ENCODE results near the gene PRKAG1. TPM values are rescaled to one million over a fixed set of nuclear protein-coding genes. Genes with fewer than 3 reads are reported as not detected.
A peak's percentile ranks its signal among the peaks of the same experiment; 100 is the strongest.

Gene PRKAG1
- total and polyA plus RNA-seq, 7 donors, result 49.5 to 105 (median 75.1) TPM

DNA sequence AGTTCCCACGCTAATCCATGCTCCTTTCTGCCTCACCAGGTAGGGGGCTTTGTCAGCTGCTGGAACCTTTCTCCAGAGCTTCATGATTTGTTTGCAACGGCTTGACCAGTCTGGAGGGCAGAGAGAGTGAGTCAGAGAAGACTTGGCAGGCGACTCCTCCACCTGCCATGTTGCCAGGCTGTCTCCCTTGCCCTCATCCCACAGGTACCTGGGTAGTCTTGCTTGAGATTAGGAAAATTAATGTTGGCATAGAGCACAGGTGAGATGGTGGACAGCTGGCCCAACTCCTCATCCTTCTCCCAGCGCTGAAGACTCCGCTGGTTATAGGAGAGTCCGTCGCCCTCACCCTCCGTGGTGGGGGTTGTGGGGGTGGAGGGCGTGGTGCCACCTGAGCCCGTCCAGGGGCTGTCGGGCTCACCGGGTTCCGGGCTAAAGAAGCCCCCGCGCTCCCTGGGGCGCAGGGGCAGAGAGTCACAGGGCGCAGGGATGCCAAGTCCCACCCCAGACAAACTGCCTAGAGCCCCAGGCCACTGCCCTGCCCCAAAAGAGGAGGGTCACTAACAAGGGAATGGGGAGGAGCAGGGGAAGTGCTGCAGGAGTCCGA, 23.4 kb upstream of the PRKAG1 start:
- ATAC-seq (peak; percentile 25 to 51 (median 43)), DNase-seq (no peak)
- 78 to 90% (median 85%) methylated on average over 18 of the region's 18 CpGs for WGBS, 3 donors
- intact Hi-C loops (cut with DNase I), result no loop called here
- peaks cover 20 to 100% of the 10 kb centered on the region in 2 donors for H3K36me3 ChIP-seq (ENCODE audit: insufficient read depth in 1 of 2, low read depth in 1 of 2)
- no peaks in the 10 kb centered on the region for H3K4me1 ChIP-seq
- no peaks in the 10 kb centered on the region for H3K9me3 ChIP-seq
- H3K27ac ChIP-seq, result no peak overlapping the region
- TF ChIP-seq, protein P1, sequence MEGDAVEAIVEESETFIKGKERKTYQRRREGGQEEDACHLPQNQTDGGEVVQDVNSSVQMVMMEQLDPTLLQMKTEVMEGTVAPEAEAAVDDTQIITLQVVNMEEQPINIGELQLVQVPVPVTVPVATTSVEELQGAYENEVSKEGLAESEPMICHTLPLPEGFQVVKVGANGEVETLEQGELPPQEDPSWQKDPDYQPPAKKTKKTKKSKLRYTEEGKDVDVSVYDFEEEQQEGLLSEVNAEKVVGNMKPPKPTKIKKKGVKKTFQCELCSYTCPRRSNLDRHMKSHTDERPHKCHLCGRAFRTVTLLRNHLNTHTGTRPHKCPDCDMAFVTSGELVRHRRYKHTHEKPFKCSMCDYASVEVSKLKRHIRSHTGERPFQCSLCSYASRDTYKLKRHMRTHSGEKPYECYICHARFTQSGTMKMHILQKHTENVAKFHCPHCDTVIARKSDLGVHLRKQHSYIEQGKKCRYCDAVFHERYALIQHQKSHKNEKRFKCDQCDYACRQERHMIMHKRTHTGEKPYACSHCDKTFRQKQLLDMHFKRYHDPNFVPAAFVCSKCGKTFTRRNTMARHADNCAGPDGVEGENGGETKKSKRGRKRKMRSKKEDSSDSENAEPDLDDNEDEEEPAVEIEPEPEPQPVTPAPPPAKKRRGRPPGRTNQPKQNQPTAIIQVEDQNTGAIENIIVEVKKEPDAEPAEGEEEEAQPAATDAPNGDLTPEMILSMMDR (IDR thresholded peaks at IDR 0.05), result no peak
- no peaks in the 10 kb centered on the region for H3K27me3 ChIP-seq (ENCODE audit: insufficient read depth in 3 of 3, low read length in 2 of 3)
- H3K4me3 ChIP-seq, result no peak overlapping the region

DNA sequence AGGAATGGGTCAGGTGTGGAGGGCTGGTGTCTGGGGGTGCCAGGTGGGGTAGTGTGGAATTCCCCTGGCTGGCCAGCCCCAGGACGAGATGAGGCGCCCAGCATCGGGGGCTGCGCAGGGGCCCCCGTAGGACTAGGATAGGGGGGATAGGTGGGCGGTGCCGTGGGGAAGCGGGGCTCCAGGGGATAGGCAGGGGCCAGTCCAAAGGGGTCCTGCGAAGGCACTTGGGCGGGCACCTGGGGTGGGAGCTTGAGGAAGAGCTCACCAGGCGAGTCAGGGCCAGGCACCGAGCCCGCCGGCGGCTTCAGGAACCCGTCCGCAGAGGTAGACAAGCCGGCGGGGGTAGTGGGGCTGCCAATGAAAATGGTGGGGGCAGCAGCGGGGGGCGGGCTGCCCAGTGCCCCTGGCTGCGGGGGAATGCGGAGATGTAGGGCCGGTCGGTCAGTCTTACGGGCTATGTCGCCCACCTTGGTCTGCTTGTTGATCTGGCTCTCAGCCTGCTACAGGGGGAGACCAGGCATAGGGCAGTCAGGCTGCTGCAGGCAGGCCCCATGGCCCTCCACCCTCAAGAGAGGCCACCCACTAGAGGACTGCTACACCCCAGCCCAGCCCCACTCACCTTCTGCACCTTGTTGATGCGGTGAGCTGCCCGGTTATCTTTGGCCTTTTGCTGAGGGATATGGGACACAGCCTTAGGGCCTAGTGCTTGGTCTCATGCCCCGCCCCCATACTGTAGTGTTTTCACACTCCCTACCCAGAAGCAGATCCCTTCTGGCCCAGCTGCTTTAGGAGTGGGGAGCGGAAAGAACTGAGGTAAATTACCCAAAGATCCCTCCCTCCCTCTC, 22.7 kb upstream of the PRKAG1 start:
- no peaks in the 10 kb centered on the region for H3K9me3 ChIP-seq
- intact Hi-C loops (cut with DNase I), result no loop called here
- DNase-seq (peak in 1 of 2 donors; percentile 54), ATAC-seq (no peak)
- no peak overlapping the region for H3K27ac ChIP-seq
- peaks cover 17 to 100% of the 10 kb centered on the region in 2 donors for H3K36me3 ChIP-seq (ENCODE audit: insufficient read depth in 1 of 2, low read depth in 1 of 2)
- TF ChIP-seq, protein P1 (IDR thresholded peaks at IDR 0.05), result no peak
- H3K4me3 ChIP-seq, result no peak overlapping the region
- H3K27me3 ChIP-seq (ENCODE audit: insufficient read depth in 3 of 3, low read length in 2 of 3), result no peaks in the 10 kb centered on the region
- WGBS, 3 donors, result 90 to 93% (median 92%) methylated on average over 14 to 31 of the region's 31 CpGs
- no peaks in the 10 kb centered on the region for H3K4me1 ChIP-seq

DNA sequence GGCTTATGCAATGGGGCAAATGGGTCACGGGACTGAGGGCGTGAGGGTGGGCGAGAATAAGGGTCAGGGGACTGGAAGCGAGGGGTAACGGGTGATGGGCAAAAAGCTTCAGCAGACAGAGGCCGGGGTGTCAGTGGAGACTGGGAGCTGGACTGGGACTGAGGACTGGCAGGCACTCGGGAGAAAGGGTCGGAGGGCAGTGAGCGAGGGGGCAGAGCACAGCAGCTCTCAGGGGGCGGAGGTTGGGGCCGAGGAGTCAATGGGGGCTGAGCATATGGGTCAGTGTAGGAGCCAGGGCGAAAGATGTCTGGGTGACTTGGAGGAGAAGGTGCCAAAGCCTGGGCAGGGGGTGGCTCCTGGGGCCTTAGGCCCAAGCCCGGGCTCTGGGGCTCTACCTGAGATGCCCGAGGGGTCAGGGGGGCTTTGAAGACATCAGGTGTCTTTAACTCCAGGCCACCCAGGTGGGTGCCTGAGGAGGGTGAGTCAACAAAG, 21.8 kb upstream of the PRKAG1 start:
- Histone ChIP-seq H3K9me3 (no peaks in the 10 kb centered on the region), H3K36me3 (ENCODE audit: insufficient read depth in 1 of 2, low read depth in 1 of 2) (peaks cover 15 to 98% of the 10 kb centered on the region in 2 donors), H3K27ac (no peak overlapping the region), H3K4me1 (no peaks in the 10 kb centered on the region), H3K27me3 (ENCODE audit: insufficient read depth in 3 of 3, low read length in 2 of 3) (no peaks in the 10 kb centered on the region), H3K4me3 (no peak overlapping the region)
- no peak for DNase-seq
- intact Hi-C loops (cut with DNase I), result no loop called here
- TF ChIP-seq, protein P1 (IDR thresholded peaks at IDR 0.05), result no peak
- 91 to 96% (median 91%) methylated on average over 14 of the region's 14 CpGs for WGBS, 3 donors
- no peak for ATAC-seq

DNA sequence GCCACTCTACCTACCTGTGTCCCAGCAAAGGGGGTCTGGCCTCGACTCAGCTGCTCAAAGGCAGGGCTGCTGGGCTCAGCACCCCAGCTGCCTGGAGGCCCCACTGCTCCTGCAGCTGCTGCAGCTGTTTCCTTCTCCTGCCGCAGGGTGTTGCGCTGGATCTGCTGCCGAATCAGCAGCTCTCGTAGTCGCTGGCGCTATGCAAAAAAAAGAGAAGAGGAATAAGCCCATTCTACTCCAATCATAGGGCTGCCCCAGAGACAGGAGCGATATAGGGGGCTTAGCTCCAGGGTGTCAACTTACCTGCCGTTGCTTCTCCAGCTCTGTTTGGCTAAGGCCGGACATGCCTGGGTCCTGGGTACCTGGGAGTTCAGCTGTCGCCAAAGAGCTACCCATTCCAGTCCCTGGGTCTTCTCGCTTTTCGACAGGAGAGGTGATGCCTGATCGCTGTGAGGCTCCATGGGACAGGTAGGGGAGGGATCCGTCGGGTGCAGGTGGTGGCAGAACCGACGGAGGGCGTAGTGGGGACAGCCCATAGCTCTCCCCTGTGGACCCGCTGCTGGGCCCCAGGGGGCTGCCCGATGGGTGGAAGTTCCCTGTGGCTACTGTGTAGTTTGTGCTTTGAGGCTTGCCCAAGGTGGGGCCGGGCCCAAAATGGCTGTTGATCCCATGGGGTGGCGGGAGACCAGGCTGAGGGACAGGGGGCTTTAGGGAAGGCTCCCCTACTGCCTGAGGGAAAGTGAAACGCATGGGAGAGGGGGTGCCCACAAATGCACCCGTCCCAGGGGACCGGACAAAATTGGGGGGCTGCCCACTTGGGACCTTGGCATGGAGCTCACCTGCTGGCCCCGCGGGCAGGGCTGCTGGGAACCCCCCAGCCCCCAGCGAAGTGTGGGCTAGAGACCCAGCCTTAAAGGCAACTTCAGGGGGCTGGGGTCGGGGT, 21.1 kb upstream of the PRKAG1 start:
- Histone ChIP-seq H3K27ac (no peak overlapping the region), H3K4me1 (no peaks in the 10 kb centered on the region), H3K4me3 (no peak overlapping the region), H3K36me3 (ENCODE audit: insufficient read depth in 1 of 2, low read depth in 1 of 2) (peaks cover 12 to 98% of the 10 kb centered on the region in 2 donors), H3K27me3 (ENCODE audit: insufficient read depth in 3 of 3, low read length in 2 of 3) (no peaks in the 10 kb centered on the region), H3K9me3 (no peaks in the 10 kb centered on the region)
- 85 to 90% (median 86%) methylated on average over 29 to 30 of the region's 30 CpGs for WGBS, 3 donors
- TF ChIP-seq, protein P1 (IDR thresholded peaks at IDR 0.05), result no peak
- ATAC-seq (no peak), DNase-seq (peak in 1 of 2 donors; percentile 47)
- intact Hi-C loops (cut with DNase I), result no loop called here
